Measurements from ENCODE around the gene ATP13A5.

GRCh38 chr3:193407688-193408087 is 29.1 kb upstream of the ATP13A5 start:
- TF ChIP-seq CTCF (IDR thresholded peaks at IDR 0.05): no peak
- no peak for TF ChIP-seq POLR2A (IDR thresholded peaks at IDR 0.05)
- no peak for TF ChIP-seq POLR2AphosphoS5 (IDR thresholded peaks at IDR 0.05)
- TF ChIP-seq EP300 (IDR thresholded peaks at IDR 0.05): no peak
